Activated effector memory CD4-positive, alpha-beta T cell treated with Interleukin-2 at 50 U/mL for 16 hours (primary cell): Measurements from ENCODE around the gene MRPL42.
A peak's percentile ranks its signal among the peaks of the same experiment; 100 is the strongest.

Source experiments
- DNase-seq: peaks from one replicate; pipeline ENCODE4 v3.0.0-alpha.2; 2020

MRPL42 gene

DNA sequence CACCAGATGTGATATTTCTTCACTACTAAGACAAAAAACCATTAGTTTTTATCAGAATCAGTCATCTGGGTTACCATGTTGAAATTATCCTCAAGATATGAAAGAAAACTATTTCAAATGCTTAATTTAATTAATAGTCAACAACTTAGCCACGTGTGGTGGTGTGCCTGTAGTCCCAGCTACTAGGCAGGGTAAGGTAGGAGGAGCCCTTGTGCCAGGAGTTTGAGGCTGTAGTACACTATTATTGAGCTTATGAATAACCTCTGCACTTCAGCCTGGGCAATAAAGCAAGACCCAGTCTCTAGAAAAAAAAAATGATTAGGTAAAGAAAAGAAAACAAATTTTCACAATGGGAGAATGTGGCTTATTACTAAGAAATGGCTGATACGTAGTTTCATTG, 33.4 kb downstream of the MRPL42 start:
- DNase-seq = no peak

DNA sequence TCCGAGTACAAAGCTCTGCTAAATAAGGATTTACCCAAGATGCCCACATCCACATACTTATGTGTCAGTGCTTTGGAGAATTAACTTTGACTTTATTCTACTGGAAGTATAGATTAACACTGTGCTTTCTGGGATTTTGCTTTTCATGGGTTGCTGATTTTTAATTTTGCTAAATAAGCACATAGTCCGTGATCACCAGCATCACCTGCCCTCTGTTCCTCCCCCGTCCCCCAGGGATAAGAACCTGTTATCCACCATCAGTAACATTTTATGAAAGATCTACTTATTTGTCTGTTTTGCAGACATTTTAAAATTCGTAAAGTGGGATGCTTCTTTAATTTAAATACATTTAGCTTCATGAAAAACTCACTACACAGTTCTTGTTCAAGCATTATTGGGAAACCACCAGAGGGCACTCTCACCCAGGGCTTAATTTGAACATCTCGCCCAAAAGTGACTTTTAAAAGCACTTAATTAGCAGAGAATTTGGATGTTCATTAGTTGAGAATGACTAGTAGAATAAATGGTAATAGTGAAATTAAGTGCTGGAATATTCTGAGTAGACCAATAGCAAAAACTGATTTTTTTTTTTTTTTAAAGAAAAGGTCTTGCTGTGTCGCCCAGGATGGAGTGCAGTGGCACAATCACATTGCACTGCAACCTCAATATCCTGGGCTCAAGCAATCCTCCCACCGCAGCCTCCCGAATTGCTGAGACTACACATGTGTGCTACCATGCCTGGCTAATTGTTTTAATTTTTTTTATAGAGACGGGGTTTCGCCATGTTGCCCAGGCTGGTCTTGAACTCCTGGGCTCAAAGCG, 35.7 kb downstream of the MRPL42 start:
- DNase-seq = peak; percentile 36

DNA sequence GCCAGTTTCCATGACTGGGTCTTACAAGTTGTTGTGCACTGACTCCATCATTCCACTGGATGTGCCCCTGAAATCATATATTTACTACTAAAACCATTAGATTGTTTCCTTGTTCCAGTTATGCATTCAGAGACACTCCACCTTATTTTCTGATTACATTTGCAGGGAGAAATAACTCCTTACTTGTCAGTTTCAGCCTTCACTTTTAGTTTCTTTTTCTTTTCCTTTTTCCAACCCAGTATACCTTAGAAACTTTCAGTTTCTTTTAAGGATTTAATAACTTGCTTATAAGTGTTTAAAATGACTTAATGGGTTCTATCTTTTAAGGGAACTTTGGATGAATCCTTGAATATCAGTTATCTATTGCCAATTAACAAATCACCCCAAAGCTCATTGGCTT, 39.9 kb downstream of the MRPL42 start:
- DNase-seq = no peak

DNA sequence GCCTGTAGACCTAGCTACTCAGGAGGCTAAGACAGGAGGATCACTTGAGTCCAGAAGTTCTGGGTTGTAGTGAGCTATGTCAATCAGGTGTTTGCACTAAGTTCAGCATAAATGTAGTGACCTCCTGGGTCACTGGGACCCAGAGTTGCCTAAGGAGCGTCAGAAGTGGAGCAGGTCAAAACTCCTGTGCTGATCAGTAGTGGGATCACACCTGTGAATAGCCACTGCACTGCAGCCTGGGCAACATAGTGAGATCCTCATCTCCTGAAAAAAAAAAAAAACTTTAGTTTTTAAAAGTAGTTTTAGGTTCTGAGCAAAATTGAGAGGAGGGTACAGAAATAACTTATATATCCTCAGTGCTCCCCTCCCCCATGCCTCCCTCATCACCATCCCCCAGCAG, 42.2 kb downstream of the MRPL42 start:
- DNase-seq = no peak

DNA sequence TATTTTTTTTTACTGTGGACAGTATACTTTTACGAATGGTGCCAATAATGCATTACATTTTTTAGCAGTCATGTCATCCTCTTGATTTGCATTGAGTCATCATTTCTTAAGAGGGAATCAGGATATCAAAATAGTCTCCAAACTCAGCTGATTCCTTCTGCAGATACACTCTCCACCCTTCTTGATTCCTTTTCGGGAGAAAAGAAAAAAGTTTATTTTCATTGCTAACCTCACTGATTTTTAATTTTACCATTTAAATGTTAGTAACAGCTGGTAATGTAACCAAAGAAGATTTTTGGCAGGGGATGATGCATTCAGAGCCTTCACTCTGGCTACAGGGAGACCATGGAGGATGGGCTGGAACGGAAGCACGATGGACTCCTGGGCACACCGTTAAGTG, 47.5 kb downstream of the MRPL42 start:
- DNase-seq = no peak

DNA sequence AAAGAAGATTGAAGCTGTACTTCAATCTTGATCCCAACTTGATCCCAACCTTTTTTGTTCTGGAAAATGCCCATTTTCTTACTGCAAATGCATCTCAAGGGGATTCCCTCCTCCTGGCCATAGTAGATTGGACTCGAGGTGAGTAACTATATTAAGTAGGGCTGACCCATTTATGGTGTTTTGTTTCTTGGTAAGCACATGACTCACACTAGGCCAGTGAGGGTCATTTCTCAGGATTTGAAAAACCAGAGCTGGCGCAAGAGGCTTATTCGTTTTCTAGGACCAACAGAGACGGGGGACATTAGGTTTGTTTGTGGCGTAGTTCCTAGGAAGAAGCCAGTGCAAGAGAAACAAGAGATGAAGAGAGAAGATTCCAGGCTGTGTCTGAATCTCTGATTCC, 51.4 kb downstream of the MRPL42 start:
- DNase-seq = no peak

DNA sequence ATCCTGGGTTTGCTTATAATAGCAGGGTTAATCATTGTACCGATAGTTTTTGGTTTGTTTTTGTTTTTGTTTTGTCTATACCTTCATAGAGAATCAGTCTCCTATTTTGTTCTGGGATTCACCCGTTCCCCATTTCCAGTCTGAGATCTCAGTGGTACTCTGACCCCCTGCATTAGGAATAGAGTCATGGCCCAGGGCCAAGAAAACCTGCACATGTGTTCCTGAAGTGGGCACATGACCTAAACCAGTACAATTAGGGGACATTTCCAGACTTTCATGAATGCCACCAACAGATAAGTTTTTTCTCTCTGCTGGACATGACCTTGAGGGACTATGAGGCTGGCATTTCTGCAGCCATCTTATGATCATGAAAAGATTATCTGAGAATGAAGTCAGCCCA, 52.5 kb downstream of the MRPL42 start:
- DNase-seq = no peak

DNA sequence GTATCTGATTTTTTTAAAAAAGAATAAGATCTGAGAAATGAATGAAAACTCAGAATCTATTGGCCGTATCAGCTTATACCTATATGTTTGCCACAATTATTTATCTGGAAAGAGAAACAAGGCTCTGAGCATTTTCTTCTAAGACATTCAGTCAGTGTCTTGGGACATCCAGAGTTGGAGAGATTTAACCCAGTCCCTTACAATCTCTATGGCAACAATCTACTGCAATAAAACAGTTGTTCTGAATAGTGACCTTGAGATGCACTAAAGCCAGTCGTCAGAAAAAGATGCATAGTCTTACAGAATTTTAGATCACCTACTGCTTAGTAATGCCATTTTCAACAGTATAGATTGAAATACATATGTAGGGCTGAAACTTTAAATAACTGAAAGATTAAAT, 53.1 kb downstream of the MRPL42 start:
- DNase-seq = no peak

DNA sequence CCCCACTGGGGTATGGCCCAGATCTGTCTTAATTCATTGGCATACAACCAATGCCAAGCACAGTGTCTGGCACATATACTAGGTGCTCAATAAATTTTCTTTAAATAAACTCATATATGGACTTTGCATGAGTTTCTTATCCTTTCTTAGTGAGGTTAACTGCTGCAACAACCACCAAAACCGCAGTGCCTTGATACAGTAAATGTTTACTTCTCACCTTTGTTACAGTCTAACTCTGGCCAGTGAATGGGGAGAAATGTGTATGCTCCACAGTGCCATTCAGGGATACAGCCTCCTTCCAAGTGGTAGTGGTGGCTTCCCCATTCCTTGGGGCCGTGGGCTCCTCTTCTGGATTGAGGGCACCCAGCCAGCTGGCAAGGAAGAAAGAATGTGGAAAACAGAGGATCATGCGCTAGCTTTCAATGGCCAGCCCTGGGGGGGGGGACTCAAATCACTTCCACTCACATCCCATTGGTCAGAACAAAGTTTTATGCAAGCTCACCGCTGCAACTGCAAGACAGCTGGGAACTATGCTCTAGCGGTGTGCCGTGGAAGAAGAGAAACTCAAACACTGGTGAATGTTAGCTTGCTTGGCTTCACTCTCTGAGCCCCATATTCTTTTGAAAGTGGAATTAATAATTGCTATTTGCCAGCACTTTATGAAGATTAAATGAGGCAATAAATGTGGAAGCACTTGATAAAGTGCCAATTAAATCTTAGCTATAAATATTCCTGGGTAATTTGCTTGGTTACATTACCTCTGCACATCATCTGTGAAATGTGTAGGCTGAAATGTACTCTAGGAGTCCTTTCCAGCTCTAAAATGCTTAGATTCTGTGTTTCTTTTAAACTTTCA, 54.1 kb downstream of the MRPL42 start:
- no peak for DNase-seq

DNA sequence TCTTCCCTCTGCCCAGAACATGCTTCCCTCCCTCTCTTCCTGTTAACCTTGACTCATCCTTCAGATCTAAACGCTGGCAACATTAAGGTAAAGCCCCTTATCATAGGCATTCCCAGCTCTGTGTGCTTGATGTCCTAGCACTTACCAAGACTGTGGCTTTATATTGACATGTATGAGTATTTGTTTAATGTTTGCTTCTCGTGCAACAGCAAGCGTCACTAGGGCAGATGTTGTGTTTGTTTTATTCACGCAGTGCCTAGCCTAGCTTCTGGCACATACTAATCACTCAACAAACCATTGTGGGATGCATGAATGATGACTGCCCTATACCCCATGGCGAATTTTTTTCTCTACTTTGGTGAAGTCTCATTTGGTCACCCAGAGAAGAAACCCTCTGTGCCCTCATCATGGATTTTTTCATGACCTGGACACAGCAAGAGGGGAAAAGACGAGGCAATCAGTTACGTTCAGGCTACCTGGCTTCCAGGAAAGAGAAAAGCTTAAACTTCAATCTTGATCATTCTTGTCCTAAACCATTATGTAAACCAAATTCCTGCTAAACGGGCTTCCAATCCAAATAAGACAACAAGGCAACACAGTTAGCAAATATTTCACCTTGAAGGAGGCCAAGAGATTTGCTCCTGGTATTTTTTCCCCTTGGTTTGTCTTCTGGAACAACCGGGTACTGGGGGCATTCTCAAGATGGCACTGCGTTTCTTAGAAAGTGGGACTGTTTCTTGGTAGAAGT, 57.2 kb downstream of the MRPL42 start:
- no peak for DNase-seq

DNA sequence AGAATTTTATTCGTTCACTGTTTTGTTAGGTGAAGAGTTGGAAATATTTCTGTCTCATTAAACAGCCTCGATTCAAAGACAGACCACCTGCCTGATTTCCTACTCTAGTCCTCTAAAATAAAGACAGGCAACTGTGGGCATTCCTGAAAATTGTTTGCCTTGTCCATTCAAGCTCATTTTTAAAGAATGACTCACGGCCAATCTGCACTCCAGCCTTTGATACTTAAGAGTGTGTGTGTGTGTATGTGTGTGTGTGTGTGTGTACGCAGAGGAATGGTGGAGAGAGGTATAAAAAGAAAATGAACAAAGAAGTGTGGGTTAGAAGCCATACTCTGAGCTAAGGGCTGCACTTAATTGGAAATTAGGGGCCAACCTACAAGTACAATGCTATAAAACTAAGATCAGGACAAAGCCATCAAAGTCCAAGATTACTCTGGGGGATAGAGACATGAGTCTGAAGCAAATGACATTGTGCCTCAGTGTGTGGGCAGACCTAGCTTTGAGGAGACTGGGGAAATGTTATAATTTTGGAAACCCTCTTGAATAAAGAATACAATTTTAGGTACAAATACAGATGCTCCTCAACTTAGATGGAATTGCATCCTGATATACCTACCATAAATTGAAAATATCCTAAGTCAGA, 59.6 kb downstream of the MRPL42 start:
- DNase-seq = no peak

DNA sequence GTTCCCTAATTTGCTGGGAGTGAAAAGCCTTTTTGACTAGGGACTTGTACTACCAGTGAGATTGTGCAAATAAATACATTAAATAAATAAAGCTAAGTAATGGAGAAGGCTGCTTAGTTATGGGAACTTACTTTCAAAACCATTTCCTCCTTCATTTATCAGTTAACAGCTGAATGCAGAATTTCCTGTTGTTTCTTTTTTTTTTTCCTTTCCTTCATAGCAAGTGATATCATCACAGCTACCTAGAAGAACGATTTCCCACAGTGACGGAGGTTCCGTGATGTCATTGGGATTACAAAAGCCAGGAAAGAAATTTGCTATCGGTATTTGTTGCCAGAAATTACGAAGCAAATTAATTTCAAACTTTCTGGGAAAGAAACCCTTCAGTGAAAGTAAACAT, 63.0 kb downstream of the MRPL42 start:
- no peak for DNase-seq

DNA sequence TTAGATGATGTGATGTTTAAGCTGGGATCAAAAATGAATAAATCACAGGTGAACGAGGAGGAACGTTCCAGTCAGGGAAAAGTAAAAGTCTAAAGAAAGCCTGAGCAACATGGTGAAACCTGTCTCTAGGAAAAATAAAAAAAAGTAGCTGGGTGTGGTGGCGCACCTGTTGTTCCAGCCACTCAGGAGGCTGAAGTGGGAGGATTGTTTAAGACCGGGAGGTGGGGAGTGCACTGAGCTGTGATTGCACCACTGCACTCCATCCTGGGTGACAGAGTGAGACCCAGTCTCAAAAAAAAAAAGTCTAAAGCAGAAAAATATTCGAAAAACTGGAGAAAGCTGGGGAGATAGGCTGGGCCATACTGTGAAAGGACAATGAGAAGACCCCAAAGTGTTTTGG, 66.0 kb downstream of the MRPL42 start:
- no peak for DNase-seq

DNA sequence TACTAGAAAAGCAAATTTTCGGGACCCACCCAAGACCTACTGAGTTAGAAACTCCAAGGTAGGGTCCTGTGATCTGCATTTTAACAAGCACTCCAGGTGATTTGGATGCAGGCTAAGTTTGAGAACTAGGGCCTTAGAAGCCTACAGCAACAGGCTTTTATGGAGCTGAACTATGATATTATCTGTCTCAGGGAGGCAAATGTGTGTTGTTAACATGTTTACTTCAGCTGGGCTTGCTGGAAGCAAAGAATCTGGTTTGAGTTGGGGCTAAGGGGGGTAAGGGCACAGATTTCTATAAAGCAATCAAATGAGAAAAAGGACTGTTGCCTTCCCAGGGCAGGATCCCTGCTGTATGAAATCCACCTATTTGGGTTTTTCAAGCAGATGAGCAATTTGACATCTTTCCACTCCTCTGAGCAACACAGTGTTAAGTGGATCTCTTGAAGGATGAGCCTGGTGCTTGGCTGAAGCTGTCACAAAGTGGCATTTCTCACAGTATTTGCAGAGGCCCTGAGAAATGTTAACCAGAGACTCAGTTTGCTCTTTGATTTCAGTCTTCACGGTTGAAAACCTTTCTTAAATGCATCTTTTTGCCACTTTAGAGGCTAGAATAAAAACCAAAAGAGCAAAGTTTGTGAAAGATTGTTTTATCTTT, 68.9 kb downstream of the MRPL42 start:
- DNase-seq = no peak

DNA sequence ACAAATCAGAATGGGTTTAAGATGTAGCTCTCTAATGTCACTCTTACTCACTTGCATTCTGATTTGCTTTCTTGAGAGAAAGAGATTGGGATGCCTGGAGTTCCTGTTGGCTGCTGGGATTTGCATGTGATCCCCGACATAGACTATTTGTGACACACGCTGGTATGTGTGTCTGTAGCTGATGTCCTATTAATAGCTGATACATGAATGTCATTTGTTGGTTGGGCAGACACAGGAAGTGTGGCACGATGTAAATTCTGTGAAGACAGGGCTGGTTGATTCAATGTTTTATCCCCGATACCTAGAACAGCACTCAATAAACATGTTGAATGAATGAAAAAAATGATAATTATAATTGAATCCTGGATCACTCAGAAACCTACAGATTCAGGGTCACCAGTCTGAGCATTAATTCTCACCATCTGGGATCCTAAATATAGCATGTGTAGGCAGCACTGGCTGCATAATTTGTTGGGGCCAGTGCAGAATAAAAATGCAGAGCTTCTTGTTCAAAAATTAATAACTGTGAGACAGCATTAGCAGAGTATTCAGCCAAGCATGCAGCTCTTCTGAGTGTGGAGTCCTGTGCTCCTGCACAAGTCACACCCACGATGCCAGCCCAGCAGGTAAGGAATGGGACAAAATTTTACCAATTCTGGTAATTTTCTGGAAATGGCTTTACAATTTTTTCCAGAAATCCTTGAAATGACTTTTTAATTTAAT, 69.6 kb downstream of the MRPL42 start:
- DNase-seq = no peak

DNA sequence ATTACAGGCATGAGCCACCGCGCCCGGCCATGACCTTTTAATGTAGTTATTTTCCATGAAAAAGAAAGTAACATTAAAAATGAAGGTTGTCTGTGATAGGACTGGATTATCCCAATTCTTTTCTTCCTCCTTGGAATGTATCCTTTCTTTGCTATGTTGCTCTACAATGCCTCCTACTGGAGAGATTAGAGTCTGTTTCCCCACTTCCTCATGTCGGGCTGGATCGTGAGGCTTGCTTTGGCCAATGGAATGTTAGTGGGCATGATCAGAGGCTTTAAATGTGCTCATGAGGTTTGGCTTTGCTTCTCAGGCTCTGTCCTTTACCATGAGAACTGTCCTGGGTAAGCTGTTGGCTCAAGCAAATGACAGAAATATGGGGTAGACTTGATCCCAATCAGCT, 70.5 kb downstream of the MRPL42 start:
- no peak for DNase-seq

DNA sequence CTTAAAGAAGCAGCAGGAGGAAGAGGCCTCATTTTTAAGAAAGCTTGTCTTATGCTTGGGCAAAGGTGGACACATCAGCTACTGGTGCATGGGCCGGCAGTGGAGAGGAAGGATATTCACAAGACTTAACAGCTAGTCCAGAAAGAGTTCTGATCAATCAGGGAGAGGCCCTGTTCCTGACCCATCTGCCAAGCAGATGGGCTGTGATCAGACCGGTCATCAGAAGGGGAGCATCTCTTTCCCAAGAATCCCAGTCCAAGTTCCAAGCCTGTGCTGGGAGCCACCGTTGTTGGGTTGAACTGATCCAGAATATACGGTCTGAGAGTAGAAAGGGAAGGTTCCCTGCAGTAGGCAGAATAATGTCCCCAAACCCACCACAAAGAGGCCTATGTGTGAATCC, 72.5 kb downstream of the MRPL42 start:
- no peak for DNase-seq

DNA sequence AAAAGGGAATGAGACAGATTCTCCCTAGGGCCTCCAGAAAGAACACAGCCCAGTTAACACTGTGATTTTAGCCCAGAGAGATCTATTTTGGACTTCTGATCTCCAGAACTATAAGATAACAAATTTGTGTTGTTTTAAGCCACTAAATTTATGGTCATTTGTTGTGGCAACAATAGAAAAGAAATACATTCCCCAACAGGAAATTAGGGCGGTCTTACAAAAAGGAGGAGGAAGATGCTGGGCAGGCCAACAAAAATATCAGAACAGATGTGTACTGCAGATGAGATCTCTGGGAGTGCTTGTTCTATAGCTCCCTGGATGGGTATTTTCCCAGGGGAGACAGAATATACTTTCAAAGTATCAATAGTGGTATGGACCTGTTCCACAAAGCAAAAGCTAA, 73.2 kb downstream of the MRPL42 start:
- DNase-seq = no peak

DNA sequence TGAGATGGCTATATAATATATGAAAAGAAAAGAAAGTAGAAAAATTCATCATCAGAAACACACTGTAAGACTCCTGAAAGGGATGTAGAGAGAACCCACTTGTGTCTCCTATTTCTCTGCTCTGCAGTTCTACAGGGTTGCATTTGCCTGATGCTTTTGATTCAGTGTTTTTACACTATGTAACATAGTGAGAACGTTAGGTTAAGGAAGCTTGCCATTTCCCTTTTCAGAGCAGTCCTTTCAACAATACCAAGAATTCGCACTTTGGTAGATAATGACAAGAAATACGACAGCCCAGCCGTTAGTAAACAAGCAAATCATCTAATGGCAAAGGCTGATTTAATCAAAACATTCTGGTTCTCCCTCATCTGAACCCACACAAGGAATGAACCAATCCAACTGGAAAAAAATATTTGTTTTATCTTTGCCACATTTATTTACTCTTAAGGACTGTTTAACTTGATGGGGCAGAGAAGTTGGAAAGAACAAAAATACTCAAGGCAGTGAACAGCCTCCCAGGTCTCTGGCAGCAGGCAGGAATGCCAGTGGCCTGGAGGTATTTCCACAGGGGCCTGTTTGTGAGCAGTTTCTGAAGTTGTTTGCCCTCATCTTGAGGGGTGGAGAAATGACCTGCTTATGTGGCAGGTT, 74.4 kb downstream of the MRPL42 start:
- no peak for DNase-seq

DNA sequence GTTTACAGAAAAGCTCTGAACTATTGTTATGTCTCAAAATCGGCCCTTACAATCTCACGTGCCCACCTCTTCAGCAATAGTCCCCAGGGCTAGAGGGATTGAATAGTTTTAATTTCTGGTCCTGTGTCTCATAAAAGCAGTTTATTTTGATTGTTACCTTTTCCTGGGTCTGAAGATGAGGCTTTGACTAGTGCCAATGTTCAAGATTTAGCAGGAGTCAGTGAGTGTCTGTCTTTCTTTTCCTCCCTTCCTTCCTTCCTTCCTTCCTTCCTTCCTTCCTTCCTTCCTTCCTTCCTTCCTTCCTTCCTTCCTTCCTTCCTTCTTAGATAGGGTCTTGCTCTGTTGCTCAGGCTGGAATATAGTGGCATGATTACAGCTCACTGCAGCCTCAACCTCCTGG, 80.5 kb downstream of the MRPL42 start:
- DNase-seq = no peak

DNA sequence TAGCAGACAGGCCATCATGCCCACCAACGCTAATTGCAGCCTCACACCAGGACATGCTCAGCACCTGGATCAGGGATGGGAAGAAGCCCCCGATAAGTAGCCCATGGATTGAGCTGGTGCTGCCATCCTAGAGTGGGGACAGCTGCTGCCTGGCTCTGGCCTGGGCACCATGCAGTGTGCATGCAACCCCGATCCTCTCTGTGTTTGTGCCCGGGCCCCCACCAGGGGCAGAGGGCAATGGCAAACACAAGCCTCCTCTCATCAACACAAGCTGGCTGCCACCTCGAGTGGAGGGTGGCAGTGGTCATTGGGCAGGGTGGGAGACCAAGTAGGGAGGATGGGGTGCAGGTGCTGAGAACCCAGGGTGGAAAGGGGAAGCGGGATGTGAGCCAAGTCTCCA, 81.9 kb downstream of the MRPL42 start:
- DNase-seq = no peak
